ENCODE results near the gene ULK1.

DNA sequence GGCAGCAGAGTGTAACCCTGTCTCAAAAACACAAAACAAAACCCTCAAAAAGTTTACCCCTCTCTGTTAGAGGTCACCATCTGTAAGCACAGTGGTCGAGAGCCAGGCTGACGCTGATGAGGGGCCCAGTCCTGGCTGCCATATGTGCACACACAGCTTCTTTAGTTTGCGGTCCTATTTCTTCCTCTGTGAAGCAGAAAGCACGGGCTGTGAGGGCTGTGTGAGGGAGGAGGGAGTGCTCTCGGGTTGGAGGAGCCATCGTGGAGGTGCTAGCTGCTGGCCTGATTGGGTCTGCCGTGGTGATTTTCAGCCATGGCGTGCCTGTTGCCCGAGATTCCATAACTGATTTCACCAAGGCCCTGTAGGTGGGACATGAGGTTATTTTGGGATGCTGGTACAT lies 3.5 kb downstream of the ULK1 start:
- TF ChIP-seq, protein P1, sequence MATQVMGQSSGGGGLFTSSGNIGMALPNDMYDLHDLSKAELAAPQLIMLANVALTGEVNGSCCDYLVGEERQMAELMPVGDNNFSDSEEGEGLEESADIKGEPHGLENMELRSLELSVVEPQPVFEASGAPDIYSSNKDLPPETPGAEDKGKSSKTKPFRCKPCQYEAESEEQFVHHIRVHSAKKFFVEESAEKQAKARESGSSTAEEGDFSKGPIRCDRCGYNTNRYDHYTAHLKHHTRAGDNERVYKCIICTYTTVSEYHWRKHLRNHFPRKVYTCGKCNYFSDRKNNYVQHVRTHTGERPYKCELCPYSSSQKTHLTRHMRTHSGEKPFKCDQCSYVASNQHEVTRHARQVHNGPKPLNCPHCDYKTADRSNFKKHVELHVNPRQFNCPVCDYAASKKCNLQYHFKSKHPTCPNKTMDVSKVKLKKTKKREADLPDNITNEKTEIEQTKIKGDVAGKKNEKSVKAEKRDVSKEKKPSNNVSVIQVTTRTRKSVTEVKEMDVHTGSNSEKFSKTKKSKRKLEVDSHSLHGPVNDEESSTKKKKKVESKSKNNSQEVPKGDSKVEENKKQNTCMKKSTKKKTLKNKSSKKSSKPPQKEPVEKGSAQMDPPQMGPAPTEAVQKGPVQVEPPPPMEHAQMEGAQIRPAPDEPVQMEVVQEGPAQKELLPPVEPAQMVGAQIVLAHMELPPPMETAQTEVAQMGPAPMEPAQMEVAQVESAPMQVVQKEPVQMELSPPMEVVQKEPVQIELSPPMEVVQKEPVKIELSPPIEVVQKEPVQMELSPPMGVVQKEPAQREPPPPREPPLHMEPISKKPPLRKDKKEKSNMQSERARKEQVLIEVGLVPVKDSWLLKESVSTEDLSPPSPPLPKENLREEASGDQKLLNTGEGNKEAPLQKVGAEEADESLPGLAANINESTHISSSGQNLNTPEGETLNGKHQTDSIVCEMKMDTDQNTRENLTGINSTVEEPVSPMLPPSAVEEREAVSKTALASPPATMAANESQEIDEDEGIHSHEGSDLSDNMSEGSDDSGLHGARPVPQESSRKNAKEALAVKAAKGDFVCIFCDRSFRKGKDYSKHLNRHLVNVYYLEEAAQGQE (IDR thresholded peaks at IDR 0.05; ENCODE audit: insufficient read depth in 1 of 2, low read depth in 2 of 2, low read length in 1 of 2): no peak
- TF ChIP-seq, protein P2, sequence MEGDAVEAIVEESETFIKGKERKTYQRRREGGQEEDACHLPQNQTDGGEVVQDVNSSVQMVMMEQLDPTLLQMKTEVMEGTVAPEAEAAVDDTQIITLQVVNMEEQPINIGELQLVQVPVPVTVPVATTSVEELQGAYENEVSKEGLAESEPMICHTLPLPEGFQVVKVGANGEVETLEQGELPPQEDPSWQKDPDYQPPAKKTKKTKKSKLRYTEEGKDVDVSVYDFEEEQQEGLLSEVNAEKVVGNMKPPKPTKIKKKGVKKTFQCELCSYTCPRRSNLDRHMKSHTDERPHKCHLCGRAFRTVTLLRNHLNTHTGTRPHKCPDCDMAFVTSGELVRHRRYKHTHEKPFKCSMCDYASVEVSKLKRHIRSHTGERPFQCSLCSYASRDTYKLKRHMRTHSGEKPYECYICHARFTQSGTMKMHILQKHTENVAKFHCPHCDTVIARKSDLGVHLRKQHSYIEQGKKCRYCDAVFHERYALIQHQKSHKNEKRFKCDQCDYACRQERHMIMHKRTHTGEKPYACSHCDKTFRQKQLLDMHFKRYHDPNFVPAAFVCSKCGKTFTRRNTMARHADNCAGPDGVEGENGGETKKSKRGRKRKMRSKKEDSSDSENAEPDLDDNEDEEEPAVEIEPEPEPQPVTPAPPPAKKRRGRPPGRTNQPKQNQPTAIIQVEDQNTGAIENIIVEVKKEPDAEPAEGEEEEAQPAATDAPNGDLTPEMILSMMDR (IDR thresholded peaks at IDR 0.05): no peak
- no peak for TF ChIP-seq TCF7L2 (IDR thresholded peaks at IDR 0.05; ENCODE audit: low read depth, low read length)

Data from Panc1 (cell line).